Nephron progenitor cell (in vitro differentiated cells): ENCODE results near the gene ELP6.

Experiments
- DNase-seq: peaks from one replicate; pipeline ENCODE4 v3.0.0; 2021
- H3K27ac Mint-ChIP-seq: 2 replicates; pipeline ENCODE4 v1.8.0; 2021; ENCODE audit warnings: mild to moderate bottlenecking, moderate library complexity, mixed read lengths
- H3K27me3 Mint-ChIP-seq: 2 replicates; pipeline ENCODE4 v1.8.0; 2021; ENCODE audit warnings: mild to moderate bottlenecking, low read depth, mixed read lengths; ENCODE audit not compliant: poor library complexity
- H3K36me3 Mint-ChIP-seq: 2 replicates; pipeline ENCODE4 v1.8.0; 2021; ENCODE audit warnings: low read depth, mixed read lengths
- H3K4me1 Mint-ChIP-seq: 2 replicates; pipeline ENCODE4 v1.8.0; 2021; ENCODE audit warnings: mixed read lengths
- H3K4me3 Mint-ChIP-seq: 2 replicates; pipeline ENCODE4 v1.8.0; 2021; ENCODE audit warnings: mild to moderate bottlenecking, moderate library complexity, mixed read lengths
- H3K9me3 Mint-ChIP-seq: 2 replicates; pipeline ENCODE4 v1.8.0; 2021; ENCODE audit warnings: mild to moderate bottlenecking, moderate library complexity, mixed read lengths
- TF ChIP-seq, protein P1 (sequence below): fragments of 200-600 bp; sonication (generic); IDR thresholded peaks from 2 replicates; pipeline ENCODE4 v1.5.0; 2021; ENCODE audit warnings: antibody characterized with exemption

ELP6 gene

DNA sequence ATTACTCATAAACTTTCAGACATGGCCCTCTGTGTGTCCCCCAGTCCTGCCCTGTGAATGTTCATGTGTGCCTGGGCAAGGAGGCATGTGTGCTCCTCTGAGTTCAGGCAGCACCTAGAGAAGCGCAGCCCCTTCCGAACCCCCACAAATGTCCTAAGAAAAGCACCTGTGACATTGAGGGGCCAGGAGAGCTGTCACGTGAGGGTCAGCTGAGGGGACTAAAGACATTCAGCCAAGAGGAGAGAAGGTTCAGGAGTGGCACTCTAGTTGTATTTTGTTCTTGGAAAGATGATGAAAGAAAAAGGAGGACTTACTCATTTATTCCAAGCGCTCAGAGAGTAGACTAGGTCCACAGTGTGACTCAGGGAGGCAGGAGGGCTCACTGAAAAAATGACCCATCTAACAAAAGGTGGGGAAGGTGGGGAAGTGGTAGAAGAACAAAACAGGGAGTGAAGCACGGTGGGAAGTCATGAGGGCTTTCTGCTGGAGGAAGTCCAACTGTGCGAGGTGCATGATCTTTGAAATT lies 28.1 kb upstream of the ELP6 start:
- peak overlapping the region; percentile 11 for H3K27ac Mint-ChIP-seq

GRCh38 chr3:47540281-47540680 lies 26.8 kb upstream of the ELP6 start:
- Mint-ChIP-seq H3K4me3 (no peak overlapping the region), H3K27ac (no peak overlapping the region), H3K27me3 (peaks cover 9% of the 10 kb centered on the region), H3K9me3 (peaks cover 7% of the 10 kb centered on the region), H3K36me3 (no peaks in the 10 kb centered on the region), H3K4me1 (peaks cover 28% of the 10 kb centered on the region)
- TF ChIP-seq, protein P1, sequence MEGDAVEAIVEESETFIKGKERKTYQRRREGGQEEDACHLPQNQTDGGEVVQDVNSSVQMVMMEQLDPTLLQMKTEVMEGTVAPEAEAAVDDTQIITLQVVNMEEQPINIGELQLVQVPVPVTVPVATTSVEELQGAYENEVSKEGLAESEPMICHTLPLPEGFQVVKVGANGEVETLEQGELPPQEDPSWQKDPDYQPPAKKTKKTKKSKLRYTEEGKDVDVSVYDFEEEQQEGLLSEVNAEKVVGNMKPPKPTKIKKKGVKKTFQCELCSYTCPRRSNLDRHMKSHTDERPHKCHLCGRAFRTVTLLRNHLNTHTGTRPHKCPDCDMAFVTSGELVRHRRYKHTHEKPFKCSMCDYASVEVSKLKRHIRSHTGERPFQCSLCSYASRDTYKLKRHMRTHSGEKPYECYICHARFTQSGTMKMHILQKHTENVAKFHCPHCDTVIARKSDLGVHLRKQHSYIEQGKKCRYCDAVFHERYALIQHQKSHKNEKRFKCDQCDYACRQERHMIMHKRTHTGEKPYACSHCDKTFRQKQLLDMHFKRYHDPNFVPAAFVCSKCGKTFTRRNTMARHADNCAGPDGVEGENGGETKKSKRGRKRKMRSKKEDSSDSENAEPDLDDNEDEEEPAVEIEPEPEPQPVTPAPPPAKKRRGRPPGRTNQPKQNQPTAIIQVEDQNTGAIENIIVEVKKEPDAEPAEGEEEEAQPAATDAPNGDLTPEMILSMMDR: no peak
- no peak for DNase-seq

More for the DNA sequence above, 28.1 kb upstream of the ELP6 start:
- Mint-ChIP-seq H3K9me3 (peaks cover 7% of the 10 kb centered on the region), H3K27me3 (peaks cover 13% of the 10 kb centered on the region), H3K4me3 (no peak overlapping the region), H3K36me3 (no peaks in the 10 kb centered on the region), H3K4me1 (peaks cover 28% of the 10 kb centered on the region)
- TF ChIP-seq, protein P1: no peak
- no peak for DNase-seq

- Mint-ChIP-seq H3K4me3 (no peak overlapping the region), H3K9me3 (peaks cover 18% of the 10 kb centered on the region), H3K27ac (peak overlapping the region; percentile 65), H3K27me3 (peaks cover 13% of the 10 kb centered on the region), H3K4me1 (peaks cover 13% of the 10 kb centered on the region), H3K36me3 (no peaks in the 10 kb centered on the region)
- TF ChIP-seq, protein P1: no peak
- DNase-seq: no peak
Measured at GRCh38 chr3:47536967-47537366, 23.5 kb upstream of the ELP6 start.

DNA sequence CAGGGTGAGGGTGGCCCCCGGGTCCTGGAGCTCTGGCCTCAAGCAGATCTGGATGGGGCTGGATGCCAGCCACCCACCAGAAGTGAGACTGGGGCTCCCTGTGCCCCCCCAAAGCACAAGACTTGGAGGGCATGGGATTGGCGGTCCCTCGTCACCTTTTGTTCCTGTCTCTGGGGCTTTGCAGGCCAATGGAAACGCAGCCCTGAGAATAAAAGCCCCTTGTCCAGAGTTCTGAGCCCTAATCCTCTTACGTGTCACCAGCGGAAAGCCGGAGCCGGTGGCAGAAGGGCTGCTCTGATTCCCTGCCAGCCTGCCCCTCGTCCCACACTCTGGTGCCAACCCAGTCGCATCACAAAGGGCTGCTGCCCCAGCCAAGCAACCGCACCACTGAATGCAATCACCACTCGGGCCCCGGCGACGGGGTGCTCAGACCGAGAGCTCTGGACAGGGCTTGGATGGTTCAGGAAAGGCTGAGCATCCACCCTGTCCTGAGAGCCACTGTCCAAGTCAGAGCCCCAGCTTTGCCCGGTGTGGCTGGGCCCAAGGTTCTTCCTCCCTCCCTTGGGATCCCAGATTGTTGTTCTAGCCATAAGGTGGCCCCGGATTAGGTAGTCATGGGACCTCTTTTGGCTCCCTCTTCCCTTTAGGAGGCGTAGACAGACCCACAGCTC lies 22.8 kb upstream of the ELP6 start:
- H3K27ac Mint-ChIP-seq: peak overlapping the region; percentile 65
- H3K9me3 Mint-ChIP-seq: peaks cover 18% of the 10 kb centered on the region
- H3K4me3 Mint-ChIP-seq: no peak overlapping the region

DNA sequence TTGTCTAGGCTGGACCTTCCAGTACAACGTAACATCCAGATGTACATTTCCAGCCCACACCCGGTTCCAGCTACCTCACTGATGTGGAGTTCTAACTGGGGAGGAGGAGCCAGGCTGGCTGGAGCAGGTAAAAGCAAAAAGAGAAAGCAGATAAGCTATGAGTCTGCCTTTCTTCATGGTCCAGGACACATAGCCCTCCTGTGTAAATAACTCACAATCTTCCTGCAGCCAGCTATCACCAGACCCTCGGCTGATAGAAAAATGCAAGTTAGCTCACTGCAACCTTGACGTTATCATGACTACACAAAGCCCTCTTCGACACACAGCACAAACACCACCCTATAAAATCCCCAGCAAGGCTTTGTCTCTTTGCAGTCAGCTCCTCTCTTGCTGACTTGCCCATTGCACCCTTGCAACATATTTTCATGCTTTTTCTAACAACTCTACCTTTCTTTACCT lies 20.5 kb upstream of the ELP6 start:
- Mint-ChIP-seq H3K27me3 (peaks cover 7% of the 10 kb centered on the region), H3K36me3 (no peaks in the 10 kb centered on the region), H3K4me1 (peaks cover 7% of the 10 kb centered on the region), H3K27ac (no peak overlapping the region), H3K9me3 (peaks cover 18% of the 10 kb centered on the region), H3K4me3 (no peak overlapping the region)
- TF ChIP-seq, protein P1: no peak
- DNase-seq: no peak

More for the DNA sequence above, 22.8 kb upstream of the ELP6 start:
- Mint-ChIP-seq H3K4me1 (peaks cover 7% of the 10 kb centered on the region), H3K36me3 (no peaks in the 10 kb centered on the region), H3K27me3 (peaks cover 7% of the 10 kb centered on the region)
- DNase-seq: no peak
- TF ChIP-seq, protein P1: no peak

DNA sequence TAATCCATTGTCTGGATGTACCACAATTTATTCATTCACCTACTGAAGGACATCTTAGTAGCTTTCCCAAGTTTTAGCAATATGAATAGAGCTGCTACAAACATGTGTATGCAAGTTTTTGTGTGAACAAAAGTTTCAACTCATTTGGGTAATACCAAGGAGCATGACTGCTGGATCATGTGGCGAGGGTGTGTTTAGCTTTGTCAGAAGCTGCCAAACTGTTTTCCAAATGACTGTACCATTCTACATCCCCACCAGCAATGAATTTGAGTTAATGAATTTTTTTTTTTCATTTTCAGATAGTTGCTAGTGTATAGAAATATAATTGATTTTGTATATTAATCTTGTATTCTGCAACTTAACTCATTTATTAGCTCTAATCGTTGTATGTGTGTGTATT lies 20.0 kb upstream of the ELP6 start:
- no peak for DNase-seq
- H3K4me3 Mint-ChIP-seq: no peak overlapping the region
- peaks cover 7% of the 10 kb centered on the region for H3K4me1 Mint-ChIP-seq
- H3K9me3 Mint-ChIP-seq: peaks cover 15% of the 10 kb centered on the region
- H3K27ac Mint-ChIP-seq: no peak overlapping the region
- H3K27me3 Mint-ChIP-seq: peaks cover 4% of the 10 kb centered on the region
- no peaks in the 10 kb centered on the region for H3K36me3 Mint-ChIP-seq
- TF ChIP-seq, protein P1: no peak
